B cell (primary cell): ENCODE measurements around the gene CAMK4.

ENCODE experiments used
- EZH2 ChIP-seq: IDR thresholded peaks from 2 replicates; pipeline ENCODE4 v1.6.1; 2012; ENCODE audit warnings: borderline replicate concordance, low read depth, mild to moderate bottlenecking, moderate library complexity, low read length; ENCODE audit not compliant: insufficient read depth, poor library complexity, severe bottlenecking
- TF ChIP-seq, protein P1 (sequence below): fragments of 200-600 bp; IDR thresholded peaks from one replicate; pipeline ENCODE4 v1.8.0; 2022; ENCODE audit warnings: antibody characterized with exemption, mild to moderate bottlenecking

DNA sequence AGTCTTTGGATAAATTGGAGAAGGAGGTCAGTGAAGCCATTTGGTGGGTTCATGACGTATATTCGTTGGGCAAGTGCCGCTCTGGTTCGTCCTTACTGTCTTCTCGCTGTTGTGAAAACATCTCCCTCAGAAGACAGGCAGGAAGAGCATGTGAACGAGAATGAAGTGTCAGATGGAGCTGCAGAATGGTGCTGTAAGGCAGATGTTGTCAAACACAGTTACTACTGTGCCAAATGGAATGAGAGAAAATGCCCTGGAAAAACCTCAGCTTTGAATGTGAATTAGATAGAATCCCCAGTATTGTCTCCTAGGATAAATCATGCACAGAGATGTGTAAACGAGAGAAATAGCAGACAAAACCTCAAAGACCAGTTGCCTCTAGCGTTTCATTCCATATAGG, 121.5 kb downstream of the CAMK4 start:
- TF ChIP-seq EZH2, result no peak
- TF ChIP-seq, protein P1, sequence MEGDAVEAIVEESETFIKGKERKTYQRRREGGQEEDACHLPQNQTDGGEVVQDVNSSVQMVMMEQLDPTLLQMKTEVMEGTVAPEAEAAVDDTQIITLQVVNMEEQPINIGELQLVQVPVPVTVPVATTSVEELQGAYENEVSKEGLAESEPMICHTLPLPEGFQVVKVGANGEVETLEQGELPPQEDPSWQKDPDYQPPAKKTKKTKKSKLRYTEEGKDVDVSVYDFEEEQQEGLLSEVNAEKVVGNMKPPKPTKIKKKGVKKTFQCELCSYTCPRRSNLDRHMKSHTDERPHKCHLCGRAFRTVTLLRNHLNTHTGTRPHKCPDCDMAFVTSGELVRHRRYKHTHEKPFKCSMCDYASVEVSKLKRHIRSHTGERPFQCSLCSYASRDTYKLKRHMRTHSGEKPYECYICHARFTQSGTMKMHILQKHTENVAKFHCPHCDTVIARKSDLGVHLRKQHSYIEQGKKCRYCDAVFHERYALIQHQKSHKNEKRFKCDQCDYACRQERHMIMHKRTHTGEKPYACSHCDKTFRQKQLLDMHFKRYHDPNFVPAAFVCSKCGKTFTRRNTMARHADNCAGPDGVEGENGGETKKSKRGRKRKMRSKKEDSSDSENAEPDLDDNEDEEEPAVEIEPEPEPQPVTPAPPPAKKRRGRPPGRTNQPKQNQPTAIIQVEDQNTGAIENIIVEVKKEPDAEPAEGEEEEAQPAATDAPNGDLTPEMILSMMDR, result no peak
